Panc1 (cell line): ENCODE results near the gene KLC1. TPM values are rescaled to one million over a fixed set of nuclear protein-coding genes. Genes with fewer than 3 reads are reported as not detected.

Source experiments
- ATAC-seq: fragments of 200-7000 bp; cut with Tn5 transposase; 2 replicates; pipeline ENCODE4 v1.9.1; 2020; ENCODE audit warnings: mild to moderate bottlenecking, moderate library complexity
- BruUV-seq: library from RNA; stranded (reverse); fragments of 400-500 nt; replicated peaks from 2 replicates; lab custom pipeline; 2021; lab: Mats Ljungman, UMichigan
- CTCF ChIA-PET: fragments of 300-600 bp; sonication (Branson Sonifier 250); formaldehyde crosslinking; loops from one replicate; lab custom pipeline; 2022; ENCODE audit warnings: antibody characterized with exemption; lab: Charles Lee
- POLR2A ChIA-PET: fragments of 300-600 bp; sonication (Branson Sonifier 250); formaldehyde crosslinking; loops from one replicate; lab custom pipeline; 2022; ENCODE audit warnings: antibody characterized with exemption; lab: Charles Lee
- DNase-seq: peaks from one replicate; pipeline ENCODE4 v3.0.0-alpha.2; 2010; ENCODE audit warnings: low read depth, low spot score
- H3K27ac ChIP-seq: 2 replicates; pipeline ENCODE4 v1.5.1; 2011; ENCODE audit warnings: mild to moderate bottlenecking, low read length, inconsistent platforms
- H3K27me3 ChIP-seq: fragments of 200-500 bp; sonication (Bioruptor generic); 2 replicates; pipeline ENCODE4 v1.6.0; 2014; ENCODE audit warnings: low read length, inconsistent platforms; ENCODE audit not compliant: control insufficient read depth, insufficient read depth
- H3K36me3 ChIP-seq: fragments of 200-500 bp; sonication (Bioruptor generic); 2 replicates; pipeline ENCODE4 v1.5.1; 2014; ENCODE audit warnings: inconsistent platforms, mild to moderate bottlenecking, low read length, moderate library complexity; ENCODE audit not compliant: control insufficient read depth, insufficient read depth
- H3K4me1 ChIP-seq: 2 replicates; pipeline ENCODE4 v1.5.1; 2011; ENCODE audit warnings: inconsistent platforms, mild to moderate bottlenecking, low read length, moderate library complexity; ENCODE audit not compliant: control insufficient read depth, insufficient read depth
- H3K4me3 ChIP-seq, 2 experiments: 2 replicates each; pipeline ENCODE4 v1.5.1; 2011 to 2012; ENCODE audit warnings: low read depth in 2 of 2, low read length in 2 of 2, mild to moderate bottlenecking in 2 of 2, inconsistent platforms in 1 of 2, moderate library complexity in 1 of 2
- H3K9me3 ChIP-seq: fragments of 200-500 bp; sonication (Bioruptor generic); 2 replicates; pipeline ENCODE4 v1.5.1; 2014; ENCODE audit warnings: low read depth, mild to moderate bottlenecking, inconsistent platforms, low read length, moderate library complexity; ENCODE audit not compliant: control insufficient read depth, insufficient read depth
- POLR2AphosphoS5 ChIP-seq: IDR thresholded peaks from 2 replicates; pipeline ENCODE4 v1.6.1; 2012; ENCODE audit warnings: mild to moderate bottlenecking, low read depth, low read length, moderate library complexity
- SIN3A ChIP-seq: IDR thresholded peaks from 2 replicates; pipeline ENCODE4 v1.6.1; 2012; ENCODE audit warnings: low read depth, mild to moderate bottlenecking, low read length, moderate library complexity, borderline replicate concordance; ENCODE audit not compliant: insufficient read depth
- TCF7L2 ChIP-seq: IDR thresholded peaks from 2 replicates; pipeline ENCODE4 v1.6.1; 2011; ENCODE audit warnings: mild to moderate bottlenecking, low read depth, low read length, inconsistent platforms
- in situ Hi-C: cut with HindIII; loops from 2 replicates; pipeline ENCODE4 v1.10.0; 2016; ENCODE audit warnings: low sequenced_read_pairs, low pct_unique_long_range_greater_than_20kb
- intact Hi-C: fragments of 100-400 bp; cut with micrococcal nuclease; formaldehyde crosslinking; loops from one replicate; pipeline ENCODE4 v1.10.0; 2022; ENCODE audit not compliant: unreplicated experiment
- total RNA-seq: library from RNA; stranded (reverse); gene quantifications from one replicate; pipeline ENCODE4 v1.2.1, GENCODE V29; 2021; ENCODE audit not compliant: unreplicated experiment
- TF ChIP-seq, protein P1 (sequence below), 2 experiments: IDR thresholded peaks; 2 replicates each; pipeline ENCODE4 v1.6.1; 2011 to 2012; ENCODE audit warnings: low read depth in 2 of 2, control low read depth in 1 of 2, low read length in 1 of 2, mild to moderate bottlenecking in 1 of 2, moderate library complexity in 1 of 2; ENCODE audit not compliant: insufficient read depth in 1 of 2
- TF ChIP-seq, protein P2 (sequence below): fragments of 450-650 bp; IDR thresholded peaks from 2 replicates; pipeline ENCODE4 v1.5.1; 2017; ENCODE audit warnings: mild to moderate bottlenecking

Gene KLC1
- total RNA-seq, 1 experiment from 2014 or later = 98.0 TPM

DNA sequence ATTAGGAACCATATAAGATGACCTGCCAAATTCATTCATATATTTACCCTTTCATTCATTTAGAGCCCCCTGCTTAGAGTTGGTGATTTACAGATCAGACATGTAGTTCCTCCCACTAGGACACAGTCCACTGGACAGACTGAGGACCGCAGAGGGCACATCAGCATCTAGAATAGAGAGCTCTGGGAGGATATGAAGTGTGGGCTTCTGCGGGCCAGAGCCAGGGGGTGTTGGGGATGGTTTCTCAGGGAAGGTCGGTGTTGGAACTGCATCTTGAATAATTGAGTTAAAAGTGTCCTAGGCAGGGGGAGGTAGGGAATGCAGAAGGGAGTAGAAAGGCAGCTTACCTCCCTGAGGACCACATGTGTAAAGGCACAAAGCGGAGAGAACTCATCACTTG lies 42.9 kb downstream of the KLC1 start:
- H3K36me3 ChIP-seq = peaks cover 23% of the 10 kb centered on the region
- H3K4me3 ChIP-seq = no peak overlapping the region
- H3K4me1 ChIP-seq = no peaks in the 10 kb centered on the region
- H3K9me3 ChIP-seq = no peaks in the 10 kb centered on the region
- intact Hi-C loops = loop anchor here (10.0 kb wide), 1 partner anchor 57 kb away; no protein-coding TSS in a partner anchor
- no peak overlapping the region for H3K27ac ChIP-seq
- BruUV-seq = no TSS peak
- TF ChIP-seq, protein P1, sequence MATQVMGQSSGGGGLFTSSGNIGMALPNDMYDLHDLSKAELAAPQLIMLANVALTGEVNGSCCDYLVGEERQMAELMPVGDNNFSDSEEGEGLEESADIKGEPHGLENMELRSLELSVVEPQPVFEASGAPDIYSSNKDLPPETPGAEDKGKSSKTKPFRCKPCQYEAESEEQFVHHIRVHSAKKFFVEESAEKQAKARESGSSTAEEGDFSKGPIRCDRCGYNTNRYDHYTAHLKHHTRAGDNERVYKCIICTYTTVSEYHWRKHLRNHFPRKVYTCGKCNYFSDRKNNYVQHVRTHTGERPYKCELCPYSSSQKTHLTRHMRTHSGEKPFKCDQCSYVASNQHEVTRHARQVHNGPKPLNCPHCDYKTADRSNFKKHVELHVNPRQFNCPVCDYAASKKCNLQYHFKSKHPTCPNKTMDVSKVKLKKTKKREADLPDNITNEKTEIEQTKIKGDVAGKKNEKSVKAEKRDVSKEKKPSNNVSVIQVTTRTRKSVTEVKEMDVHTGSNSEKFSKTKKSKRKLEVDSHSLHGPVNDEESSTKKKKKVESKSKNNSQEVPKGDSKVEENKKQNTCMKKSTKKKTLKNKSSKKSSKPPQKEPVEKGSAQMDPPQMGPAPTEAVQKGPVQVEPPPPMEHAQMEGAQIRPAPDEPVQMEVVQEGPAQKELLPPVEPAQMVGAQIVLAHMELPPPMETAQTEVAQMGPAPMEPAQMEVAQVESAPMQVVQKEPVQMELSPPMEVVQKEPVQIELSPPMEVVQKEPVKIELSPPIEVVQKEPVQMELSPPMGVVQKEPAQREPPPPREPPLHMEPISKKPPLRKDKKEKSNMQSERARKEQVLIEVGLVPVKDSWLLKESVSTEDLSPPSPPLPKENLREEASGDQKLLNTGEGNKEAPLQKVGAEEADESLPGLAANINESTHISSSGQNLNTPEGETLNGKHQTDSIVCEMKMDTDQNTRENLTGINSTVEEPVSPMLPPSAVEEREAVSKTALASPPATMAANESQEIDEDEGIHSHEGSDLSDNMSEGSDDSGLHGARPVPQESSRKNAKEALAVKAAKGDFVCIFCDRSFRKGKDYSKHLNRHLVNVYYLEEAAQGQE (IDR thresholded peaks at IDR 0.05; ENCODE audit: insufficient read depth in 1 of 2, low read depth in 2 of 2, low read length in 1 of 2) = no peak
- no peak for TF ChIP-seq TCF7L2
- no peak for TF ChIP-seq POLR2AphosphoS5
- TF ChIP-seq, protein P2, sequence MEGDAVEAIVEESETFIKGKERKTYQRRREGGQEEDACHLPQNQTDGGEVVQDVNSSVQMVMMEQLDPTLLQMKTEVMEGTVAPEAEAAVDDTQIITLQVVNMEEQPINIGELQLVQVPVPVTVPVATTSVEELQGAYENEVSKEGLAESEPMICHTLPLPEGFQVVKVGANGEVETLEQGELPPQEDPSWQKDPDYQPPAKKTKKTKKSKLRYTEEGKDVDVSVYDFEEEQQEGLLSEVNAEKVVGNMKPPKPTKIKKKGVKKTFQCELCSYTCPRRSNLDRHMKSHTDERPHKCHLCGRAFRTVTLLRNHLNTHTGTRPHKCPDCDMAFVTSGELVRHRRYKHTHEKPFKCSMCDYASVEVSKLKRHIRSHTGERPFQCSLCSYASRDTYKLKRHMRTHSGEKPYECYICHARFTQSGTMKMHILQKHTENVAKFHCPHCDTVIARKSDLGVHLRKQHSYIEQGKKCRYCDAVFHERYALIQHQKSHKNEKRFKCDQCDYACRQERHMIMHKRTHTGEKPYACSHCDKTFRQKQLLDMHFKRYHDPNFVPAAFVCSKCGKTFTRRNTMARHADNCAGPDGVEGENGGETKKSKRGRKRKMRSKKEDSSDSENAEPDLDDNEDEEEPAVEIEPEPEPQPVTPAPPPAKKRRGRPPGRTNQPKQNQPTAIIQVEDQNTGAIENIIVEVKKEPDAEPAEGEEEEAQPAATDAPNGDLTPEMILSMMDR = no peak
- no peak for TF ChIP-seq SIN3A
- ATAC-seq = no peak
- H3K27me3 ChIP-seq = no peaks in the 10 kb centered on the region
- ChIA-PET POLR2A (no interaction called here), CTCF (no interaction called here)
- no peak for DNase-seq
- in situ Hi-C loops = no loop called here

DNA sequence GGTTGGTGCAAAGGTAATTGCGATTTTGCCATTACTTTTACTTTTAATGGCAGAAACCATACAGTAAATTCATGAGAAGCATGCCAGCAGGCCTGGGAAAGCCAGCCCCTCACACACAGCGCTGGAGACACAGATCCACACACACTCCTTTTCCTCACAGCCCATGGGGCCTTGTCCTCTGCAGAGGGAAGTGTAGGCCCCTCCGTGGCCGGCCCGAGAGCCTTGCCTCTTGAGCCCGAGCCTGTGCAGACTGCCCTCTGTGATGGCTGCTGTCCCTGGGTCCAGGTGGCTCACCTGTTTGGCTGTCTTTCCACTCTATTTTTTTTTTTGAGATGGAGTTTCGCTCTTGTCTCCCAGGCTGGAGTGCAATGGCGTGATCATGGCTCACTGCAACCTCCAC lies 46.9 kb downstream of the KLC1 start:
- H3K36me3 ChIP-seq = peaks cover 31% of the 10 kb centered on the region
- in situ Hi-C loops = no loop called here
- POLR2A ChIA-PET = no interaction called here
- H3K4me1 ChIP-seq = no peaks in the 10 kb centered on the region
- TF ChIP-seq TCF7L2 (no peak), SIN3A (no peak), POLR2AphosphoS5 (no peak)
- TF ChIP-seq, protein P1 (IDR thresholded peaks at IDR 0.05; ENCODE audit: insufficient read depth in 1 of 2, low read depth in 2 of 2, low read length in 1 of 2) = no peak
- TF ChIP-seq, protein P2 = no peak
- ATAC-seq = no peak
- no peak overlapping the region for H3K27ac ChIP-seq
- DNase-seq = no peak
- intact Hi-C loops = loop anchor here (10.0 kb wide), 1 partner anchor 61 kb away; no protein-coding TSS in a partner anchor
- CTCF ChIA-PET = no interaction called here
- no peaks in the 10 kb centered on the region for H3K9me3 ChIP-seq
- BruUV-seq = no TSS peak
- H3K27me3 ChIP-seq = no peaks in the 10 kb centered on the region
- H3K4me3 ChIP-seq = no peak overlapping the region
